HCT116 (cell line): Measurements from ENCODE around the gene ANO4. TPM values are rescaled to one million over a fixed set of nuclear protein-coding genes. Genes with fewer than 3 reads are reported as not detected.

Experiments used
- ATAC-seq: fragments of 200-7000 bp; cut with Tn5 transposase; 2 replicates; pipeline ENCODE4 v1.9.1; 2020; ENCODE audit warnings: mild to moderate bottlenecking, moderate library complexity
- BruUV-seq: library from RNA; stranded (reverse); fragments of 400-500 nt; replicated peaks from 2 replicates; lab custom pipeline; 2021; lab: Mats Ljungman, UMichigan
- CTCF ChIA-PET: fragments of 300-600 bp; sonication (Branson Sonifier 250); formaldehyde crosslinking; loops from one replicate; lab custom pipeline; 2021; ENCODE audit warnings: antibody characterized with exemption; lab: Charles Lee
- POLR2A ChIA-PET: fragments of 300-600, 350-600 bp; sonication (Branson Sonifier 250); formaldehyde crosslinking; loops from one replicate; lab custom pipeline; 2021; ENCODE audit warnings: antibody characterized with exemption; lab: Charles Lee
- RAD21 ChIA-PET, 2 experiments: fragments of 300-600 bp; sonication (Branson Sonifier 250); formaldehyde crosslinking; loops; one replicate each; lab custom pipeline; 2023; ENCODE audit warnings: low total read pairs in 2 of 2; ENCODE audit not compliant: uncharacterized antibody in 2 of 2, unreplicated experiment in 2 of 2, low non-redundant PET in 1 of 2; lab: Charles Lee
- DNase-seq: peaks from one replicate; pipeline ENCODE4 v3.0.0-alpha.2; 2010; ENCODE audit warnings: low read depth, low spot score
- H2AFZ ChIP-seq: fragments of 200-600 bp; shearing (Covaris generic), sonication (generic); 2 replicates; pipeline ENCODE4 v1.6.1; 2017; ENCODE audit warnings: low read depth, mixed run types, mixed read lengths, antibody characterized with exemption, low read length; ENCODE audit not compliant: poor library complexity, severe bottlenecking
- H3K27ac ChIP-seq: 2 replicates; pipeline ENCODE4 v1.5.1; 2012; ENCODE audit warnings: low read depth, low read length
- H3K27me3 ChIP-seq: fragments of 200-600 bp; sonication (generic); 2 replicates; pipeline ENCODE4 v1.6.1; 2016; ENCODE audit warnings: mixed run types, low read length, mixed read lengths; ENCODE audit not compliant: insufficient read depth
- H3K36me3 ChIP-seq, 2 experiments: fragments of 200-500 bp in 1 of 2; fragments of 200-600 bp in 1 of 2; sonication (Bioruptor generic) in 1 of 2; sonication (generic) in 1 of 2; 2 replicates each; pipeline versions ENCODE4 v1.5.1 to v1.6.1; 2014 to 2016; ENCODE audit warnings: low read length in 2 of 2, inconsistent platforms in 1 of 2, mixed read lengths in 1 of 2, mixed run types in 1 of 2; ENCODE audit not compliant: insufficient read depth in 2 of 2, control insufficient read depth in 1 of 2
- H3K4me1 ChIP-seq, 2 experiments: fragments of 200-600 bp in 1 of 2; sonication (generic) in 1 of 2; 2 replicates each; pipeline versions ENCODE4 v1.5.1 to v1.6.1; 2012 to 2017; ENCODE audit warnings: low read length in 2 of 2, inconsistent platforms in 1 of 2, mild to moderate bottlenecking in 1 of 2, mixed read lengths in 1 of 2, mixed run types in 1 of 2, moderate library complexity in 1 of 2; ENCODE audit not compliant: insufficient read depth in 2 of 2, control insufficient read depth in 1 of 2
- H3K4me2 ChIP-seq: fragments of 200-600 bp; sonication (generic); 2 replicates; pipeline ENCODE4 v1.6.1; 2017; ENCODE audit warnings: mixed run types, low read length, mixed read lengths
- H3K4me3 ChIP-seq, 2 experiments: fragments of 200-600 bp in 1 of 2; sonication (generic) in 1 of 2; replicated peaks in 1 of 2; 2 replicates each; pipeline ENCODE4 v1.5.1; 2011 to 2016; ENCODE audit warnings: low read length in 2 of 2, control low read depth in 1 of 2, low read depth in 1 of 2, mild to moderate bottlenecking in 1 of 2, mixed read lengths in 1 of 2, mixed run types in 1 of 2
- H3K79me2 ChIP-seq: fragments of 200-600 bp; sonication (generic); 2 replicates; pipeline ENCODE4 v1.6.1; 2017; ENCODE audit warnings: mild to moderate bottlenecking, mixed run types, low read length, moderate library complexity, mixed read lengths; ENCODE audit not compliant: insufficient read depth
- H3K9ac ChIP-seq: fragments of 200-600 bp; sonication (generic); 2 replicates; pipeline ENCODE4 v1.6.1; 2016; ENCODE audit warnings: low read length, mixed read lengths
- H3K9me2 ChIP-seq: fragments of 200-600 bp; sonication (generic), shearing (Covaris generic); 2 replicates; pipeline ENCODE4 v1.6.1; 2017; ENCODE audit warnings: mixed run types, mild to moderate bottlenecking, moderate library complexity; ENCODE audit not compliant: insufficient read depth
- H3K9me3 ChIP-seq, 2 experiments: fragments of 200-500 bp in 1 of 2; fragments of 200-600 bp in 1 of 2; sonication (Bioruptor generic) in 1 of 2; sonication (generic) in 1 of 2; 2 replicates each; pipeline ENCODE4 v1.6.1; 2014 to 2017; ENCODE audit warnings: low read length in 2 of 2, mixed read lengths in 2 of 2, inconsistent platforms in 1 of 2, low read depth in 1 of 2, mild to moderate bottlenecking in 1 of 2, mixed run types in 1 of 2, moderate library complexity in 1 of 2; ENCODE audit not compliant: control insufficient read depth in 1 of 2, insufficient read depth in 1 of 2
- H4K20me1 ChIP-seq: fragments of 200-600 bp; sonication (generic), shearing (Covaris generic); 2 replicates; pipeline ENCODE4 v1.6.1; 2017; ENCODE audit warnings: mixed run types, mild to moderate bottlenecking, moderate library complexity; ENCODE audit not compliant: insufficient read depth
- ATF3 ChIP-seq: IDR thresholded peaks from 2 replicates; pipeline ENCODE4 v1.6.1; 2012
- EGR1 ChIP-seq: IDR thresholded peaks from 2 replicates; pipeline ENCODE4 v1.6.1; 2012; ENCODE audit warnings: low read depth
- EZH2phosphoT487 ChIP-seq: fragments of 200-600 bp; IDR thresholded peaks from 2 replicates; pipeline ENCODE4 v1.6.1; 2018; ENCODE audit warnings: antibody characterized with exemption, borderline replicate concordance
- FOSL1 ChIP-seq: IDR thresholded peaks from 2 replicates; pipeline ENCODE4 v1.6.1; 2012; ENCODE audit warnings: low read depth
- POLR2A ChIP-seq: IDR thresholded peaks from 2 replicates; pipeline ENCODE4 v1.7.0; 2011; ENCODE audit warnings: borderline replicate concordance; ENCODE audit not compliant: insufficient read depth, insufficient read length; ENCODE audit errors: extremely low read depth
- POLR2AphosphoS5 ChIP-seq: IDR thresholded peaks from 2 replicates; pipeline ENCODE4 v1.6.1; 2011; ENCODE audit warnings: mild to moderate bottlenecking, low read depth, low read length, moderate library complexity
- SIN3A ChIP-seq: IDR thresholded peaks from 2 replicates; pipeline ENCODE4 v1.6.1; 2012; ENCODE audit warnings: low read depth
- SP1 ChIP-seq: IDR thresholded peaks from 2 replicates; pipeline ENCODE4 v1.6.1; 2012; ENCODE audit warnings: low read depth
- YY1 ChIP-seq: IDR thresholded peaks from 2 replicates; pipeline ENCODE4 v1.6.1; 2011; ENCODE audit warnings: low read length, low read depth, moderate library complexity, mild to moderate bottlenecking; ENCODE audit not compliant: insufficient replicate concordance; ENCODE audit errors: extremely low read depth
- ZBTB33 ChIP-seq: IDR thresholded peaks from 2 replicates; pipeline ENCODE4 v1.6.1; 2011; ENCODE audit warnings: mild to moderate bottlenecking, low read length, moderate library complexity; ENCODE audit not compliant: insufficient replicate concordance; ENCODE audit errors: extremely low read depth
- ZFX ChIP-seq: fragments of 450-650 bp; IDR thresholded peaks from 2 replicates; pipeline ENCODE4 v1.6.1; 2017
- intact Hi-C: fragments of 100-400 bp; cut with micrococcal nuclease; formaldehyde crosslinking; loops from 2 replicates; pipeline ENCODE4 v1.10.0; 2022
- total RNA-seq: library from RNA; stranded (reverse); gene quantifications from one replicate; pipeline ENCODE4 v1.2.1, GENCODE V29; 2021; ENCODE audit not compliant: unreplicated experiment
- TF ChIP-seq, protein P1 (sequence below): IDR thresholded peaks from 2 replicates; pipeline ENCODE4 v1.6.1; 2012; ENCODE audit warnings: low read depth

The ANO4 gene
- total RNA-seq, 1 experiment from 2014 or later, result 1.7 TPM

- TF ChIP-seq POLR2AphosphoS5 (no peak), ATF3 (no peak), FOSL1 (no peak), SIN3A (no peak)
Observed at GRCh38 chr12:100795174-100795799, 711 bp downstream of the ANO4 start (continued).

DNA sequence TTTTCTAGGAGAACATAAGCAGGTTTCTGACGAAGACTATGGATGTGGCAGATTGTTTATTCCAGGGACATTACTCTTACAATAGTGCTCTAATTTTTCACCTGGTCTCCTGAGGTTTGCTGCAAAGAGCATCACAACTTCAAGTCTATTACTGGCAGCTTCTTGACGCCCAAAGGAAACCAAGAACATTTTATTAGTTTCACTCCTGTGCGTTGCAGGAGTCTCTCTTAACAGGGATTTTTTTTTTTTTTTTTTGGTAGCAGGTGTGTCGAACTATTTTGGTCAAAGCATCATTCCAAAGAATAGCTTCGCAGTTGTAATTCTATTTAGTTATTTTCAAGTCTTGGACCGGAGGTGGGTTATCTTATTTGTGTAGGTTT is 1.2 kb downstream of the ANO4 start:
- no peaks in the 10 kb centered on the region for H3K9me3 ChIP-seq
- no peaks in the 10 kb centered on the region for H3K9me2 ChIP-seq
- H3K27me3 ChIP-seq, result peaks cover 5% of the 10 kb centered on the region; the same call in 1 of the 2 replicates
- no peaks in the 10 kb centered on the region for H3K79me2 ChIP-seq
- no peak overlapping the region for H2AFZ ChIP-seq
- ATAC-seq (no peak), DNase-seq (no peak)
- TF ChIP-seq YY1 (no peak), FOSL1 (no peak), SP1 (no peak), ATF3 (no peak), ZFX (no peak), POLR2AphosphoS5 (no peak), EGR1 (no peak), ZBTB33 (no peak), POLR2A (no peak), EZH2phosphoT487 (no peak)
- TF ChIP-seq, protein P1, sequence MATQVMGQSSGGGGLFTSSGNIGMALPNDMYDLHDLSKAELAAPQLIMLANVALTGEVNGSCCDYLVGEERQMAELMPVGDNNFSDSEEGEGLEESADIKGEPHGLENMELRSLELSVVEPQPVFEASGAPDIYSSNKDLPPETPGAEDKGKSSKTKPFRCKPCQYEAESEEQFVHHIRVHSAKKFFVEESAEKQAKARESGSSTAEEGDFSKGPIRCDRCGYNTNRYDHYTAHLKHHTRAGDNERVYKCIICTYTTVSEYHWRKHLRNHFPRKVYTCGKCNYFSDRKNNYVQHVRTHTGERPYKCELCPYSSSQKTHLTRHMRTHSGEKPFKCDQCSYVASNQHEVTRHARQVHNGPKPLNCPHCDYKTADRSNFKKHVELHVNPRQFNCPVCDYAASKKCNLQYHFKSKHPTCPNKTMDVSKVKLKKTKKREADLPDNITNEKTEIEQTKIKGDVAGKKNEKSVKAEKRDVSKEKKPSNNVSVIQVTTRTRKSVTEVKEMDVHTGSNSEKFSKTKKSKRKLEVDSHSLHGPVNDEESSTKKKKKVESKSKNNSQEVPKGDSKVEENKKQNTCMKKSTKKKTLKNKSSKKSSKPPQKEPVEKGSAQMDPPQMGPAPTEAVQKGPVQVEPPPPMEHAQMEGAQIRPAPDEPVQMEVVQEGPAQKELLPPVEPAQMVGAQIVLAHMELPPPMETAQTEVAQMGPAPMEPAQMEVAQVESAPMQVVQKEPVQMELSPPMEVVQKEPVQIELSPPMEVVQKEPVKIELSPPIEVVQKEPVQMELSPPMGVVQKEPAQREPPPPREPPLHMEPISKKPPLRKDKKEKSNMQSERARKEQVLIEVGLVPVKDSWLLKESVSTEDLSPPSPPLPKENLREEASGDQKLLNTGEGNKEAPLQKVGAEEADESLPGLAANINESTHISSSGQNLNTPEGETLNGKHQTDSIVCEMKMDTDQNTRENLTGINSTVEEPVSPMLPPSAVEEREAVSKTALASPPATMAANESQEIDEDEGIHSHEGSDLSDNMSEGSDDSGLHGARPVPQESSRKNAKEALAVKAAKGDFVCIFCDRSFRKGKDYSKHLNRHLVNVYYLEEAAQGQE, result no peak
- no peak overlapping the region for H3K27ac ChIP-seq
- no peaks in the 10 kb centered on the region for H4K20me1 ChIP-seq
- H3K4me1 ChIP-seq, result peaks cover 8 to 18% of the 10 kb centered on the region in 2 experiments; a peak in 3 of 4 replicates
- intact Hi-C loops, result no loop called here
- H3K9ac ChIP-seq, result no peak overlapping the region
- ChIA-PET RAD21 (no interaction called here), CTCF (no interaction called here), POLR2A (no interaction called here)
- H3K4me2 ChIP-seq, result no peak overlapping the region
- no peaks in the 10 kb centered on the region for H3K36me3 ChIP-seq
- no TSS peak for BruUV-seq
- H3K4me3 ChIP-seq, result no peak overlapping the region
